CD14-positive monocyte (primary cell): ENCODE measurements around the gene BCL7C. TPM values are rescaled to one million over a fixed set of nuclear protein-coding genes. Genes with fewer than 3 reads are reported as not detected.

Experiments
- DNase-seq, 3 donors: peaks; one replicate each; pipeline ENCODE4 v3.0.0-alpha.2; 2011 to 2022
- H2AFZ ChIP-seq: 2 replicates; pipeline ENCODE4 v1.6.0; 2012; ENCODE audit warnings: mild to moderate bottlenecking, low read depth, low read length, inconsistent platforms; ENCODE audit not compliant: insufficient read depth, poor library complexity, severe bottlenecking
- H3K27ac ChIP-seq, 2 donors: 1 replicate in 1 of 2; 2 replicates in 1 of 2; pipeline ENCODE4 v1.5.1; 2012 to 2013; ENCODE audit warnings: low read length in 2 of 2, control low read depth in 1 of 2, inconsistent platforms in 1 of 2, low read depth in 1 of 2, mild to moderate bottlenecking in 1 of 2
- H3K27me3 ChIP-seq, 2 donors: one replicate each; pipeline versions ENCODE4 v1.6.0 to v1.6.1; 2011 to 2013; ENCODE audit warnings: low read length in 2 of 2; ENCODE audit not compliant: control insufficient read depth in 2 of 2, insufficient read depth in 2 of 2
- H3K36me3 ChIP-seq, 2 donors: replicated peaks in 1 of 2; 1 replicate in 1 of 2; 2 replicates in 1 of 2; pipeline versions ENCODE4 v1.5.1 to v1.6.1; 2012 to 2013; ENCODE audit warnings: low read length in 2 of 2, control low read depth in 1 of 2, inconsistent platforms in 1 of 2, mild to moderate bottlenecking in 1 of 2; ENCODE audit not compliant: insufficient read depth in 2 of 2, control insufficient read depth in 1 of 2
- H3K4me1 ChIP-seq, 2 donors: 1 replicate in 1 of 2; 2 replicates in 1 of 2; pipeline versions ENCODE4 v1.5.1 to v1.6.1; 2012 to 2013; ENCODE audit warnings: low read length in 2 of 2, control low read depth in 1 of 2, inconsistent platforms in 1 of 2, mild to moderate bottlenecking in 1 of 2, moderate library complexity in 1 of 2; ENCODE audit not compliant: insufficient read depth in 2 of 2, control insufficient read depth in 1 of 2
- H3K4me2 ChIP-seq: replicated peaks from 2 replicates; pipeline ENCODE3; 2012; ENCODE audit warnings: low read length, moderate library complexity, mild to moderate bottlenecking; ENCODE audit not compliant: poor library complexity, severe bottlenecking; ENCODE audit errors: extremely low read depth
- H3K4me3 ChIP-seq, 3 experiments: fragments of 200-600 bp in 1 of 3; sonication (generic) in 1 of 3; replicated peaks in 1 of 3; 1 replicate in 2 of 3; 2 replicates in 1 of 3; pipeline ENCODE4 v1.5.1; 2011 to 2013; ENCODE audit warnings: low read length in 3 of 3, mild to moderate bottlenecking in 3 of 3, control low read depth in 2 of 3, low read depth in 2 of 3, inconsistent platforms in 1 of 3, moderate library complexity in 1 of 3
- H3K79me2 ChIP-seq: 2 replicates; pipeline ENCODE4 v1.6.0; 2012; ENCODE audit warnings: mild to moderate bottlenecking, control low read depth, inconsistent platforms, low read length, moderate library complexity; ENCODE audit not compliant: insufficient read depth
- H3K9ac ChIP-seq: 2 replicates; pipeline ENCODE4 v1.6.0; 2017; ENCODE audit warnings: low read length, mild to moderate bottlenecking; ENCODE audit not compliant: insufficient read depth, poor library complexity, severe bottlenecking
- H3K9me3 ChIP-seq, 2 donors: replicated peaks in 1 of 2; 1 replicate in 1 of 2; 2 replicates in 1 of 2; pipeline versions ENCODE4 v1.5.1 to v1.6.1; 2012 to 2013; ENCODE audit warnings: low read length in 2 of 2, control low read depth in 1 of 2; ENCODE audit not compliant: control insufficient read depth in 1 of 2, insufficient read depth in 1 of 2
- H4K20me1 ChIP-seq: 2 replicates; pipeline ENCODE4 v1.6.0; 2012; ENCODE audit warnings: mild to moderate bottlenecking, low read length, control low read depth, moderate library complexity; ENCODE audit not compliant: insufficient read depth
- H3K27ac Mint-ChIP-seq, 7 donors: one replicate each; pipeline ENCODE4 v1.8.0; 2020; ENCODE audit warnings: mild to moderate bottlenecking in 7 of 7, mixed read lengths in 7 of 7, moderate library complexity in 6 of 7, inconsistent platforms in 2 of 7
- H3K27me3 Mint-ChIP-seq, 3 donors: one replicate each; pipeline ENCODE4 v1.8.0; 2021 to 2022; ENCODE audit warnings: low read depth in 3 of 3, mild to moderate bottlenecking in 3 of 3, mixed read lengths in 3 of 3, moderate library complexity in 3 of 3, inconsistent platforms in 1 of 3
- H3K36me3 Mint-ChIP-seq, 2 donors: one replicate each; pipeline ENCODE4 v1.8.0; 2020; ENCODE audit warnings: mixed read lengths in 2 of 2, inconsistent platforms in 1 of 2, mild to moderate bottlenecking in 1 of 2
- H3K4me1 Mint-ChIP-seq: one replicate; pipeline ENCODE4 v1.8.0; 2020; ENCODE audit warnings: mild to moderate bottlenecking, mixed read lengths
- H3K4me3 Mint-ChIP-seq, 2 donors: one replicate each; pipeline ENCODE4 v1.8.0; 2020; ENCODE audit warnings: mild to moderate bottlenecking in 2 of 2, mixed read lengths in 2 of 2, moderate library complexity in 1 of 2
- H3K9me3 Mint-ChIP-seq, 7 donors: one replicate each; pipeline ENCODE4 v1.8.0; 2020 to 2022; ENCODE audit warnings: mixed read lengths in 7 of 7, mild to moderate bottlenecking in 6 of 7, moderate library complexity in 6 of 7, inconsistent platforms in 2 of 7
- WGBS: methylation state at CpG from one replicate; pipeline ENCODE4 v1.1.5; 2013; ENCODE audit warnings: missing lambda C conversion rate; ENCODE audit not compliant: insufficient coverage; 5-methylcytosine and 5-hydroxymethylcytosine counted together
- intact Hi-C, 2 donors: fragments of 100-400 bp; cut with micrococcal nuclease; formaldehyde crosslinking; loops; one replicate each; pipeline versions ENCODE4 v1.15.0 to v1.15.1; 2023
- polyA plus RNA-seq, 3 donors: library from polyadenylated mRNA; depleted of rRNA in 1 of 3; unstranded in 2 of 3; stranded (reverse) in 1 of 3; fragments of 300-500 nt in 2 of 3; fragments of >200 nt in 1 of 3; fragmentation: Illumina TruSeq in 2 of 3; gene quantifications; 1 replicate in 2 of 3; 2 replicates in 1 of 3; pipeline ENCODE4 v1.2.3, GENCODE V29; 2012 to 2021
- TF ChIP-seq, protein P1 (sequence below): fragments of 200-600 bp; IDR thresholded peaks from one replicate; pipeline ENCODE4 v1.8.0; 2022; ENCODE audit warnings: antibody characterized with exemption, mild to moderate bottlenecking

The BCL7C gene
- polyA plus RNA-seq, 3 donors = 11.4 to 19.1 (median 17.4) TPM

DNA sequence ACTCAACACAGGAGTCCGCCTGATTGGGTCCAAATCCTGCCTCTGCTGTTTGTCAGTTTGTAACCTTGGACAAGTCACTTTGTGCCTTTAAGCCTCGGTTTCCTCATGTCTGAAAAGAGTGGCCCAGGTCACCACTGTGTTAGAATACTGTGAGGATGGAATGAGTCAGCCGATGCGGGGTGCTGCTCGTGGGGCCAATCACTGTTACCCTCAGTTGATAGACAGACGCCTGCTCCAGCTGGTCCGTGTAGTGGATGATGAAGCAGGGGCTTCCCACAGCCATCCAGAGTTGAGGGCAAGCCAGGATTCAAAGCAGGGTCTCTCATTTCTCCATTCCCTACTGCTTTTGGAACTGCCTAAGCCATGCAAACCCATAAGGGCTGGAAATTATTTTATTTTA, 35.3 kb upstream of the BCL7C start:
- no peak overlapping the region for H3K27ac ChIP-seq
- no peak overlapping the region for H3K4me3 Mint-ChIP-seq

DNA sequence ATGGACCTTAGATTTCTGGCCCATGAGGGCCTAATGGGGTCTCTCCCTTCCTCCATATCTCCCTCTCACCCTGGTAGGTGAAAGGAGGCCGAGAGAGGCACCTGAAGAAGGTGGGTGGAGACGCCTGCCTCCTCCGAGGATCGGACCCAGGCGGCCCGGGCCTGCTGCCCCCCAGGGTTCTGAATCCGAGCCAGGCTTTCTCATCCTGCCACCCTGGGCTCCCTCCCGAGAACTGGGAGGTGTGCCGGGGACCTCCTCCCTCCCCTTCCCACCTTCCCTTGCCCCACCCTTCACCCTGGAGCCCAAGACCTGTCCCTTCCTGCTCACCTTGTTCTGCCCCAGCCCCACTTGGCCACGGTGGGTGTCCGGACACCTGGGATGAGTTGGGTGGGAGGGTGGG, 34.5 kb upstream of the BCL7C start:
- Mint-ChIP-seq H3K27ac (peak overlapping the region in 1 of 7 donors; percentile 11), H3K9me3 (peaks cover 0 to 2% (median 0%) of the 10 kb centered on the region in 7 donors), H3K27me3 (no peaks in the 10 kb centered on the region), H3K4me1 (peaks cover 15% of the 10 kb centered on the region), H3K4me3 (no peak overlapping the region), H3K36me3 (peaks cover 33 to 51% of the 10 kb centered on the region in 2 donors)
- Histone ChIP-seq H3K9ac (no peak overlapping the region), H3K4me3 (no peak overlapping the region), H3K9me3 (no peaks in the 10 kb centered on the region), H3K4me2 (no peak overlapping the region), H3K27me3 (no peaks in the 10 kb centered on the region), H4K20me1 (no peaks in the 10 kb centered on the region), H2AFZ (no peak overlapping the region), H3K27ac (no peak overlapping the region), H3K36me3 (peaks cover 23 to 52% of the 10 kb centered on the region in 2 donors), H3K79me2 (no peaks in the 10 kb centered on the region), H3K4me1 (peaks cover 4 to 9% of the 10 kb centered on the region in 2 donors)
- WGBS = 93% methylated on average over 6 of the region's 11 CpGs
- intact Hi-C loops = loop anchor here in 1 of 2 donors (10.0 kb wide), 2 partner anchors 164 to 274 kb away; partner anchors contain the start of genes CFAP119, FBRS, PRR14 and RNF40
- TF ChIP-seq, protein P1, sequence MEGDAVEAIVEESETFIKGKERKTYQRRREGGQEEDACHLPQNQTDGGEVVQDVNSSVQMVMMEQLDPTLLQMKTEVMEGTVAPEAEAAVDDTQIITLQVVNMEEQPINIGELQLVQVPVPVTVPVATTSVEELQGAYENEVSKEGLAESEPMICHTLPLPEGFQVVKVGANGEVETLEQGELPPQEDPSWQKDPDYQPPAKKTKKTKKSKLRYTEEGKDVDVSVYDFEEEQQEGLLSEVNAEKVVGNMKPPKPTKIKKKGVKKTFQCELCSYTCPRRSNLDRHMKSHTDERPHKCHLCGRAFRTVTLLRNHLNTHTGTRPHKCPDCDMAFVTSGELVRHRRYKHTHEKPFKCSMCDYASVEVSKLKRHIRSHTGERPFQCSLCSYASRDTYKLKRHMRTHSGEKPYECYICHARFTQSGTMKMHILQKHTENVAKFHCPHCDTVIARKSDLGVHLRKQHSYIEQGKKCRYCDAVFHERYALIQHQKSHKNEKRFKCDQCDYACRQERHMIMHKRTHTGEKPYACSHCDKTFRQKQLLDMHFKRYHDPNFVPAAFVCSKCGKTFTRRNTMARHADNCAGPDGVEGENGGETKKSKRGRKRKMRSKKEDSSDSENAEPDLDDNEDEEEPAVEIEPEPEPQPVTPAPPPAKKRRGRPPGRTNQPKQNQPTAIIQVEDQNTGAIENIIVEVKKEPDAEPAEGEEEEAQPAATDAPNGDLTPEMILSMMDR = no peak
- no peak for DNase-seq

More for the DNA sequence above, 35.3 kb upstream of the BCL7C start:
- Mint-ChIP-seq H3K9me3 (peaks cover 0 to 2% (median 0%) of the 10 kb centered on the region in 7 donors), H3K27ac (peak overlapping the region in 1 of 7 donors; percentile 42), H3K27me3 (no peaks in the 10 kb centered on the region), H3K36me3 (peaks cover 33 to 59% of the 10 kb centered on the region in 2 donors), H3K4me1 (peaks cover 15% of the 10 kb centered on the region)
- Histone ChIP-seq H3K4me1 (peaks cover 4 to 6% of the 10 kb centered on the region in 2 donors), H3K9me3 (no peaks in the 10 kb centered on the region), H4K20me1 (no peaks in the 10 kb centered on the region), H2AFZ (no peak overlapping the region), H3K79me2 (no peaks in the 10 kb centered on the region), H3K9ac (no peak overlapping the region), H3K4me3 (no peak overlapping the region), H3K36me3 (peaks cover 23 to 58% of the 10 kb centered on the region in 2 donors), H3K4me2 (no peak overlapping the region), H3K27me3 (no peaks in the 10 kb centered on the region)
- 96% methylated on average over 4 of the region's 7 CpGs for WGBS
- TF ChIP-seq, protein P1 = no peak
- DNase-seq = no peak
- intact Hi-C loops = loop anchor here in 1 of 2 donors (10.0 kb wide), 2 partner anchors 164 to 274 kb away; partner anchors contain the start of genes CFAP119, FBRS, PRR14 and RNF40
